GM12878 (cell line): ENCODE measurements around the gene EPB41L2. TPM values are rescaled to one million over a fixed set of nuclear protein-coding genes. Genes with fewer than 3 reads are reported as not detected.

Experiments used
- ASH2L ChIP-seq: fragments of 300-600, 200-600 bp; sonication (generic); IDR thresholded peaks from 2 replicates; pipeline ENCODE4 v1.6.1; 2017; ENCODE audit warnings: low read depth, mild to moderate bottlenecking, borderline replicate concordance
- ATF7 ChIP-seq: fragments of 450-650 bp; IDR thresholded peaks from 2 replicates; pipeline ENCODE4 v1.6.1; 2016; ENCODE audit warnings: low read depth, mild to moderate bottlenecking
- CHD4 ChIP-seq: fragments of 200-600 bp; sonication (generic); IDR thresholded peaks from 2 replicates; pipeline ENCODE4 v1.6.1; 2016; ENCODE audit warnings: mild to moderate bottlenecking
- CTCF ChIP-seq, 3 experiments: IDR thresholded peaks in 2 of 3; conservative IDR thresholded peaks in 1 of 3; 2 replicates each; pipeline ENCODE4 v1.5.1; 2011; ENCODE audit warnings: low read depth in 3 of 3, low read length in 3 of 3, mild to moderate bottlenecking in 3 of 3, control low read depth in 2 of 3, moderate library complexity in 2 of 3, inconsistent platforms in 1 of 3, mixed read lengths in 1 of 3; ENCODE audit not compliant: control insufficient read depth in 2 of 3, insufficient read depth in 1 of 3; ENCODE audit errors: extremely low read depth in 1 of 3
- E4F1 ChIP-seq: fragments of 450-650 bp; IDR thresholded peaks from 2 replicates; pipeline ENCODE4 v1.6.1; 2018; ENCODE audit warnings: borderline replicate concordance, mild to moderate bottlenecking; ENCODE audit not compliant: partially characterized antibody
- EED ChIP-seq: sonication (generic); IDR thresholded peaks from 2 replicates; pipeline ENCODE4 v1.6.1; 2016; ENCODE audit warnings: antibody characterized with exemption, low read depth
- KLF5 ChIP-seq: fragments of 450-650 bp; IDR thresholded peaks from 2 replicates; pipeline ENCODE4 v1.6.1; 2014; ENCODE audit warnings: mild to moderate bottlenecking; ENCODE audit not compliant: partially characterized antibody
- NFYB ChIP-seq: IDR thresholded peaks from 2 replicates; pipeline ENCODE4 v1.6.1; 2011; ENCODE audit warnings: low read depth, mild to moderate bottlenecking, low read length, improper control_type of control experiment, moderate library complexity; ENCODE audit not compliant: insufficient read depth
- NR2C1 ChIP-seq: fragments of 450-650 bp; IDR thresholded peaks from 2 replicates; pipeline ENCODE4 v1.6.1; 2017; ENCODE audit warnings: antibody characterized with exemption, mild to moderate bottlenecking, moderate library complexity
- POLR2AphosphoS5 ChIP-seq: IDR thresholded peaks from 2 replicates; pipeline ENCODE4 v1.6.1; 2011; ENCODE audit warnings: mild to moderate bottlenecking, low read length, inconsistent platforms
- ZBTB11 ChIP-seq: fragments of 450-650 bp; formaldehyde crosslinking; IDR thresholded peaks from 2 replicates; pipeline ENCODE4 v1.5.0; 2022; ENCODE audit warnings: mild to moderate bottlenecking, missing genetic modification characterization
- polyA plus RNA-seq, 11 experiments: library from polyadenylated mRNA; depleted of rRNA in 4 of 11; unstranded in 6 of 11; stranded (reverse) in 5 of 11; fragments of >200 nt; fragmentation: Nextera tagmentation in 4 of 11; fragmentation: Illumina TruSeq in 1 of 11; extraction: Ambion mirVana in 4 of 11; extraction: Trizol in 1 of 11; gene quantifications; 1 replicate in 1 of 11; 2 replicates in 10 of 11; pipeline versions ENCODE4 v1.2.1 to v1.2.3, GENCODE V29; 2011 to 2016; ENCODE audit warnings: inconsistent platforms in 2 of 11, missing spikeins in 2 of 11, low read depth in 1 of 11
- total RNA-seq, 4 experiments: library from RNA; depleted of rRNA in 3 of 4; stranded (reverse); fragments of >200 nt in 3 of 4; fragmentation: Illumina TruSeq in 1 of 4; extraction: Trizol in 1 of 4; gene quantifications; 2 replicates each; pipeline versions ENCODE4 v1.2.1 to v1.2.3, GENCODE V29; 2013 to 2021

EPB41L2 gene
- total and polyA plus RNA-seq, 10 of the 15 experiments (the other 5 are each of a cell fraction or from before 2014, with no cell fraction given) = 7.4 to 41.6 (median 19.0) TPM

GRCh38 chr6:130895516-130895915, 167.5 kb downstream of the EPB41L2 start (continued):
- no peak for TF ChIP-seq NFYB
- TF ChIP-seq ZBTB11 (CRISPR knock-in tag) = no peak
- no peak for TF ChIP-seq POLR2AphosphoS5
- TF ChIP-seq E4F1 = no peak
- no peak for TF ChIP-seq CHD4
- TF ChIP-seq CTCF (IDR thresholded peaks at IDR 0.05 in 2 of 3, conservative IDR thresholded peaks at IDR 0.05 in 1 of 3; ENCODE audit: control insufficient read depth in 2 of 3, extremely low read depth in 1 of 3, insufficient read depth in 1 of 3, low read depth in 3 of 3, low read length in 3 of 3) = no peak
- TF ChIP-seq KLF5 = no peak
- no peak for TF ChIP-seq EED
- TF ChIP-seq NR2C1 = no peak
- no peak for TF ChIP-seq ATF7
- no peak for TF ChIP-seq ASH2L
